Caco-2 (cell line): ENCODE results near the gene PFDN4. TPM values are rescaled to one million over a fixed set of nuclear protein-coding genes. Genes with fewer than 3 reads are reported as not detected.
"Not testable (repeated sequence)": the region's sequence is repeated elsewhere in the genome, so short reads cannot be mapped to it uniquely, and the experiment has no call there.

Source experiments
- BruUV-seq: library from RNA; stranded (reverse); fragments of 400-500 nt; replicated peaks from 2 replicates; lab custom pipeline; 2021; lab: Mats Ljungman, UMichigan
- CTCF ChIA-PET: fragments of 300-600 bp; sonication (Branson Sonifier 250); formaldehyde crosslinking; loops from one replicate; lab custom pipeline; 2022; ENCODE audit warnings: antibody characterized with exemption; lab: Charles Lee
- POLR2A ChIA-PET: fragments of 300-600 bp; sonication (Branson Sonifier 250); formaldehyde crosslinking; loops from one replicate; lab custom pipeline; 2022; ENCODE audit warnings: antibody characterized with exemption; lab: Charles Lee
- DNase-seq, 2 experiments: peaks; one replicate each; pipeline versions ENCODE4 v3.0.0 to v3.0.0-alpha.2; 2020 to 2022
- H3K27me3 ChIP-seq: replicated peaks from 2 replicates; pipeline ENCODE4 v1.6.0; 2011; ENCODE audit warnings: low read length; ENCODE audit not compliant: control insufficient read depth, insufficient read depth
- H3K36me3 ChIP-seq: 2 replicates; pipeline ENCODE4 v1.5.1; 2011; ENCODE audit warnings: low read length; ENCODE audit not compliant: control insufficient read depth, insufficient read depth
- H3K4me1 ChIP-seq: fragments of 250-450 bp; sonication (Bioruptor Pico); 2 replicates; pipeline ENCODE4 v1.5.1; 2020; ENCODE audit warnings: mild to moderate bottlenecking
- H3K4me3 ChIP-seq: 2 replicates; pipeline ENCODE4 v1.5.1; 2011; ENCODE audit warnings: low read depth, mild to moderate bottlenecking, control low read depth, low read length
- H3K9me3 ChIP-seq: fragments of 250-450 bp; sonication (Bioruptor Pico); 2 replicates; pipeline ENCODE4 v1.5.1; 2020; ENCODE audit warnings: mild to moderate bottlenecking, moderate library complexity
- H3K27ac Mint-ChIP-seq: one replicate; pipeline ENCODE4 v1.8.0; 2022; ENCODE audit warnings: mixed read lengths; ENCODE audit not compliant: unreplicated experiment
- H3K27me3 Mint-ChIP-seq: one replicate; pipeline ENCODE4 v1.8.0; 2022; ENCODE audit warnings: mixed read lengths; ENCODE audit not compliant: insufficient read depth, unreplicated experiment
- H3K36me3 Mint-ChIP-seq: one replicate; pipeline ENCODE4 v1.8.0; 2022; ENCODE audit warnings: mild to moderate bottlenecking, mixed read lengths; ENCODE audit not compliant: insufficient read depth, unreplicated experiment
- H3K4me1 Mint-ChIP-seq: one replicate; pipeline ENCODE4 v1.8.0; 2022; ENCODE audit warnings: low read depth, mixed read lengths; ENCODE audit not compliant: unreplicated experiment
- H3K4me3 Mint-ChIP-seq: one replicate; pipeline ENCODE4 v1.8.0; 2022; ENCODE audit warnings: mild to moderate bottlenecking, moderate library complexity, mixed read lengths; ENCODE audit not compliant: unreplicated experiment
- H3K9me3 Mint-ChIP-seq: one replicate; pipeline ENCODE4 v1.8.0; 2022; ENCODE audit warnings: mixed read lengths; ENCODE audit not compliant: unreplicated experiment
- intact Hi-C: fragments of 100-400 bp; cut with micrococcal nuclease; formaldehyde crosslinking; loops from one replicate; pipeline ENCODE4 v1.10.0; 2022; ENCODE audit not compliant: unreplicated experiment
- total RNA-seq: library from RNA; stranded (reverse); gene quantifications from 2 replicates; pipeline ENCODE4 v1.2.3, GENCODE V29; 2022
- TF ChIP-seq, protein P1 (sequence below), 2 experiments: fragments of 200-600 bp in 1 of 2; IDR thresholded peaks; 1 replicate in 1 of 2; 2 replicates in 1 of 2; pipeline versions ENCODE4 v1.5.1 to v1.8.0; 2011 to 2022; ENCODE audit warnings: antibody characterized with exemption in 1 of 2, control low read depth in 1 of 2, inconsistent platforms in 1 of 2, low read depth in 1 of 2, low read length in 1 of 2, mild to moderate bottlenecking in 1 of 2, moderate library complexity in 1 of 2; ENCODE audit not compliant: insufficient read depth in 1 of 2, severe bottlenecking in 1 of 2, unreplicated experiment in 1 of 2

Gene PFDN4
- total RNA-seq, 1 experiment from 2014 or later, result 86.7 TPM

DNA sequence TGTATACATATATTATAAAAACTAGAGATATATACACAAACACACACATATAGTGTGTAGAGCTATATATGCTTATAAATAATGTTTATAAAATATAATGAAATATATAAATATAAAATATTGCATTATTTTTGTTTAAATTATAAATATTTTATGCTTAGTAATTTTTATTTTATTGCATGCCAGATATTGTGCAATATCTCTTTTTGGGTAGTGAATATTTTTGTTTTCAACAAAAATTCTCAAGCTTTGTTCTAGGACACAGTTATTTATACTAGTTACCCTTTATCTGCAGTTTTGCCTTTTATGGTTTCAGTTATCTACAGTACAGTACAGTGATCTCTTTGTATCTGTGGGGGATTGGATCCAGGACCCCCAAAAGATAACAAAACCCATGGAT, 52.2 kb downstream of the PFDN4 start:
- H3K9me3 ChIP-seq, result no peaks in the 10 kb centered on the region
- no peak overlapping the region for H3K27ac Mint-ChIP-seq
- no peak overlapping the region for H3K4me3 Mint-ChIP-seq
- no peaks in the 10 kb centered on the region for H3K27me3 ChIP-seq
- TF ChIP-seq, protein P1, sequence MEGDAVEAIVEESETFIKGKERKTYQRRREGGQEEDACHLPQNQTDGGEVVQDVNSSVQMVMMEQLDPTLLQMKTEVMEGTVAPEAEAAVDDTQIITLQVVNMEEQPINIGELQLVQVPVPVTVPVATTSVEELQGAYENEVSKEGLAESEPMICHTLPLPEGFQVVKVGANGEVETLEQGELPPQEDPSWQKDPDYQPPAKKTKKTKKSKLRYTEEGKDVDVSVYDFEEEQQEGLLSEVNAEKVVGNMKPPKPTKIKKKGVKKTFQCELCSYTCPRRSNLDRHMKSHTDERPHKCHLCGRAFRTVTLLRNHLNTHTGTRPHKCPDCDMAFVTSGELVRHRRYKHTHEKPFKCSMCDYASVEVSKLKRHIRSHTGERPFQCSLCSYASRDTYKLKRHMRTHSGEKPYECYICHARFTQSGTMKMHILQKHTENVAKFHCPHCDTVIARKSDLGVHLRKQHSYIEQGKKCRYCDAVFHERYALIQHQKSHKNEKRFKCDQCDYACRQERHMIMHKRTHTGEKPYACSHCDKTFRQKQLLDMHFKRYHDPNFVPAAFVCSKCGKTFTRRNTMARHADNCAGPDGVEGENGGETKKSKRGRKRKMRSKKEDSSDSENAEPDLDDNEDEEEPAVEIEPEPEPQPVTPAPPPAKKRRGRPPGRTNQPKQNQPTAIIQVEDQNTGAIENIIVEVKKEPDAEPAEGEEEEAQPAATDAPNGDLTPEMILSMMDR (IDR thresholded peaks at IDR 0.05; ENCODE audit: insufficient read depth in 1 of 2, low read depth in 1 of 2, low read length in 1 of 2, severe bottlenecking in 1 of 2, unreplicated experiment in 1 of 2), result no peak
- BruUV-seq, result no TSS peak
- no peaks in the 10 kb centered on the region for H3K4me1 ChIP-seq
- DNase-seq, result no peak
- no peak overlapping the region for H3K4me3 ChIP-seq
- H3K9me3 Mint-ChIP-seq, result no peaks in the 10 kb centered on the region
- no peaks in the 10 kb centered on the region for H3K36me3 ChIP-seq
- no peaks in the 10 kb centered on the region for H3K4me1 Mint-ChIP-seq
- ChIA-PET CTCF (no interaction called here), POLR2A (no interaction called here)
- peaks cover 15% of the 10 kb centered on the region for H3K27me3 Mint-ChIP-seq
- intact Hi-C loops, result no loop called here
- H3K36me3 Mint-ChIP-seq, result no peaks in the 10 kb centered on the region

DNA sequence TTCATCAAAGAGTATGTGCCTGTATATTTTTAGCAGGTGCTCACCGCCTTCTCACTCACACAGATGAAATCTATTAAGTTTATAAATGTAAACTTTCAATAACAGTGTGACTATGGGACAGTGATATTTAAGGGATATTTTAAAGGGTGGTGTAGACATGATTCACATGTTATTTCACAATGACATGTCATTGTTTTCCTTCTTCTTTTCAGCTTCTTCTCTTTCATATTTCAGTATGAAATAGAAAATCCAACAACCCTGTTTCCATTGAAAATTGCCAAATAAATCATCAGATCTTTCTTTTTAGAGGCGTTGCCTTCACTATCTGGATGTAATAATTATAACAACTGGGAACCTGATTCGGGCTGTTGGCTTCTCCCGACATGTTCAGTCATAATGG, 54.8 kb downstream of the PFDN4 start:
- DNase-seq, result no peak
- ChIA-PET CTCF (no interaction called here), POLR2A (no interaction called here)
- Mint-ChIP-seq H3K9me3 (no peaks in the 10 kb centered on the region), H3K36me3 (no peaks in the 10 kb centered on the region), H3K27ac (no peak overlapping the region), H3K4me3 (no peak overlapping the region), H3K27me3 (peaks cover 12% of the 10 kb centered on the region), H3K4me1 (peaks cover 8% of the 10 kb centered on the region)
- Histone ChIP-seq H3K9me3 (no peaks in the 10 kb centered on the region), H3K4me1 (peaks cover 7% of the 10 kb centered on the region; the same call in 1 of the 2 replicates), H3K4me3 (no peak overlapping the region), H3K36me3 (no peaks in the 10 kb centered on the region), H3K27me3 (no peaks in the 10 kb centered on the region)
- no TSS peak for BruUV-seq
- intact Hi-C loops, result no loop called here
- TF ChIP-seq, protein P1 (IDR thresholded peaks at IDR 0.05; ENCODE audit: insufficient read depth in 1 of 2, low read depth in 1 of 2, low read length in 1 of 2, severe bottlenecking in 1 of 2, unreplicated experiment in 1 of 2), result no peak

DNA sequence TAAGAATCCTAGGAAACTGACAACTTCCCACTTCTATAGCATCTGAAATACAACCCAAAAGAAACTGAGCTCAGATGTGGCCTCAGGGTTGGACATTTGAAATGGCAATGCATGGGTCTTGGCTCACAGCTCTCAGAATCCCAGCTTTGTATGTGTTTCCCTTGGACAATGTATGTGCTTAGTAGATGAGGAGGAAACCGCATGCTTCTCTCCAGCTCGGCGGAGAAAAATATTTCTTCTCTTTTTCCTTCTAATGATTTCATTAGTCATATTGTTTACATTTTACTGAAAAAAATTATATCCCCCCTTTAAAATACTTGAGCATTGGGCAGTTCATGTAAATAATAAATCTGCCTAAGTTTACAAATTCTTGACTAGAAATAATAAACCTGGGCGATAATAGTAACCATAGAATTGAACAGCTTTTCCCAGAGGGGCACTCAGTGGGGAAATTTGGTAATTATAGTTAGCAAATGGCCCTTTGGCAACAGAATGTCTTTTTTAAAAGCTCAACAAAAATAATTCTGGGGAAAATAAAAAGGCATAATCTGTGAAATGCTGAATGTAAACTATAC, 55.3 kb downstream of the PFDN4 start:
- no TSS peak for BruUV-seq
- H3K9me3 Mint-ChIP-seq, result no peaks in the 10 kb centered on the region
- ChIA-PET CTCF (no interaction called here), POLR2A (no interaction called here)
- H3K4me1 Mint-ChIP-seq, result peaks cover 11% of the 10 kb centered on the region
- Histone ChIP-seq H3K4me3 (no peak overlapping the region), H3K4me1 (peaks cover 13% of the 10 kb centered on the region; the same call in 1 of the 2 replicates), H3K9me3 (no peaks in the 10 kb centered on the region), H3K27me3 (no peaks in the 10 kb centered on the region), H3K36me3 (no peaks in the 10 kb centered on the region)
- TF ChIP-seq, protein P1 (IDR thresholded peaks at IDR 0.05; ENCODE audit: insufficient read depth in 1 of 2, low read depth in 1 of 2, low read length in 1 of 2, severe bottlenecking in 1 of 2, unreplicated experiment in 1 of 2), result no peak
- H3K27ac Mint-ChIP-seq, result no peak overlapping the region
- no peak for DNase-seq
- no peak overlapping the region for H3K4me3 Mint-ChIP-seq
- peaks cover 12% of the 10 kb centered on the region for H3K27me3 Mint-ChIP-seq
- intact Hi-C loops, result no loop called here
- H3K36me3 Mint-ChIP-seq, result no peaks in the 10 kb centered on the region

DNA sequence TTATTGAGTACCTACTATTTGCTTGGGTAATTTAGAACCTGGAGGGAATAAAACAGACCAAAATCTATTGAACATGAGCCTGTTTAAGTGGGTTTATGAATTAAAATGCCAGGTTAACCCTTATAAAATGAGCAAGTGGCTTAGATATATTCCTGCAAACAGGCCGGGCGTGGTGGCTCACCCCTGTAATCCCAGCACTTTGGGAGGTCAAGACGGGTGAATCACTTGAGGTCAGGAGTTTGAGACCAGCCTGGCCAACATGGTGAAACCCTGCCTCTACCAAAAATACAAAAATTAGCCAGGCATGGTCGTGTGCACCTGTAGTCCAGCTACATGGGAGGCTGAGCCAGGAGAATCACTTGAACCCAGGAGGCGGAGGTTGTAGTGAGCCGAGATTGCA, 57.9 kb downstream of the PFDN4 start:
- H3K36me3 Mint-ChIP-seq, POLR2A ChIA-PET, H3K36me3 ChIP-seq, H3K9me3 ChIP-seq, H3K4me3 ChIP-seq, H3K27me3 Mint-ChIP-seq, intact Hi-C loops, H3K9me3 Mint-ChIP-seq, H3K4me3 Mint-ChIP-seq, CTCF ChIA-PET, DNase-seq, H3K27me3 ChIP-seq, H3K27ac Mint-ChIP-seq, BruUV-seq: not testable (repeated sequence)
- H3K4me1 ChIP-seq, result peaks cover 18% of the 10 kb centered on the region; the same call in 1 of the 2 replicates
- peaks cover 11% of the 10 kb centered on the region for H3K4me1 Mint-ChIP-seq
